HG02973 (cell line): ENCODE measurements around the gene PTGES3L.
"Not testable (repeated sequence)": the region's sequence is repeated elsewhere in the genome, so short reads cannot be mapped to it uniquely, and the experiment has no call there.

Source experiments
- ATAC-seq: cut with Tn5 transposase; IDR thresholded peaks from one replicate; pipeline ENCODE4 v1.9.1; 2021; ENCODE audit warnings: moderate library complexity; ENCODE audit not compliant: unreplicated experiment

Gene PTGES3L

GRCh38 chr17:43014649-43015542, 35.0 kb upstream of the PTGES3L start:
- no peak for ATAC-seq

GRCh38 chr17:43014020-43014648, 34.3 kb upstream of the PTGES3L start:
- no peak for ATAC-seq

GRCh38 chr17:43013296-43013695, 33.4 kb upstream of the PTGES3L start:
- no peak for ATAC-seq

DNA sequence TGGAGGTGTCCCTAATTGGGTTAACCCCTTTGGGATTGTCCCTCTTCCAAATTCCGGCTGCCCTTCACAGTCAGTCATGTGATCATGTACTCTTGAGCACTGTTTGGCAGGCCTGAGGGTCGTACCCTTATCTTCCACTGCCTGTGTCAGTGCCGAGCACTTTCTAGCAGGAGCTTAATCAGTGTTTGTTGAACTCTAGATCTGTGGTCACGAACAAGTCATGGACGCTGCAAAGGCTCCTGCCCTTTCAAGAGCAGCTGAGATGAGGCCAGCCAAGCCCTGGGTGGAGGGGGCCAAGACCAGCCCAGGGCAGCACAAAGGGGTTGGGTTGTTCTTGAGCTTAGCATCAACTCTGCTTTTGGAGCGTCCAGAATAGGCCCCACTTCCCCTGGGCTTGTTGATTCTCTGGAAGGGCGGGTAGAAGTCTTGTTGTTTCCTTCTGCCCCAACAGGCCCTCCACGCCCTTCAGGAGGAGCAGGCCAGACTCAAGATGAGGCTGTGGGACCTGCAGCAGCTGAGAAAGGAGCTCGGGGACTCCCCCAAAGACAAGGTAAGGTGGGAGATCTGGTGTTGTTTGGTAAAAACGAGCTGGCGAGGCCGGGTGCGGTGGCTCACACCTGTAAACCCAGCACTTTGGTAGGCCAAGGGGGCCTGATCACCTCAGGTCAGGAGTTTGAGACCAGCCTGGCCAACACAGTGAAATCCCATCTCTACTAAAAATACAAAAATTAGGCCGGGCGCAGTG, 32.0 kb upstream of the PTGES3L start:
- ATAC-seq: no peak

DNA sequence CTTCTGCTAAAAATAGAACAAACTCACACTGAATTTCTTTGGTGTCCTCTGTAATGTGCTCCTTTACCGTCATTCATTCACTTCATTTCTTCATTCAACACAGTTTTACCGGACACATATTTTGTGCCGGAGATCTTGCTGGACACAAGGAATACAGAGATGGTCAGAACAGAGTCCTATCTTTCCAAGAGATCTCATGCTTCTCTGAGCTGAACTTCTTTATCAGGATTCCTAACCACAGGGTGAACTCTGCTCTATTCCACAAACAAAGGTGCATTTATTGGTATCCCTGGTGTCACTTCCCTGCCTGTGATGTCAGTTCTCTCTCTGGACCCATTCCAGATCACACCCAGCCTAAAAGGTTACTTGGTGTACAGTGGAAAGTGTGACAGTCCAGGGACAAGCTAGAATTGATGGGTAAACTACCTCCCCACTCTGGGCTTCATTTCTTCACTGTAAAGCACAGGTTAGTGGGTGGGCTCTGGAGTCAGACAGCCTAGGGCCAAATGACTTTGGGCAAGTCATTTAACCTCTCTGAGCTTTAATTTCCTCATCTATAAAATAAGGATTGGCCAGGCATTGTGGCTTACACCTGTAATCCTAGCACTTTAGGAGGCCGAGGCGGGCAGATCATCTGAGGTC, 30.9 kb upstream of the PTGES3L start:
- ATAC-seq: no peak

GRCh38 chr17:43006639-43007551, 27.0 kb upstream of the PTGES3L start, which contains the start of gene IFI35:
IFI35 (plus strand) TSS chr17:43006784; CDS start chr17:43006948, 164 bp downstream.
- no peak for ATAC-seq

DNA sequence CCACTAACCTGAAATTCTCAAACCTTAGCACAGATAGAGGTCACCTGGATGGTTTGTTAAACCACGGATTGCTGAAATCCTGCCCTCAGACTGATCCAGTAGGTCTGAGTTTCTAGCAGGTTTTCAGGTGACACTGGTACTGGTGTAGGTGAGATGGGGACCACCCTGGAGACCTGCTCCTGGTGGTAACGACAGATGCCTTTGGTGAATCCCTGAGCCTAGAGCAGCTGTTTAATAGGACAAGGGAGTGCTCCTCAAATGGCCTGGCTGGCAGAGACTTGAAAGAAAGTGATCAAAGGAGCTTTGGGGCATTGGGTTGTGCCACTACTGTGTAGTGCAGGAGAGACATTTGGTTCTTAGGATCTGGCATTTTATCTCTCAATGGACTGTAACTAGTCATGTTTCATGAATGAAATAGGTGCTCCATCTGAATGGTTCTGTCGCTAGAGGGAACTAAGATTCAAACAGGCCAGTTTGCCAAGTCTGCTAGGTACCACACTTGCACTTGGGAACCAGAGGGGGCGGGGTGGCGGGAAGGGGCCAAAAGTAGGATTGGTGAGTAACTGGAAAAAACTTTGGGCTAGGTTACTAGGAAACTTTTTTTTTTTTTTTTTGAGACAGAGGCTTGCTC, 23.8 kb upstream of the PTGES3L start:
- ATAC-seq: no peak

DNA sequence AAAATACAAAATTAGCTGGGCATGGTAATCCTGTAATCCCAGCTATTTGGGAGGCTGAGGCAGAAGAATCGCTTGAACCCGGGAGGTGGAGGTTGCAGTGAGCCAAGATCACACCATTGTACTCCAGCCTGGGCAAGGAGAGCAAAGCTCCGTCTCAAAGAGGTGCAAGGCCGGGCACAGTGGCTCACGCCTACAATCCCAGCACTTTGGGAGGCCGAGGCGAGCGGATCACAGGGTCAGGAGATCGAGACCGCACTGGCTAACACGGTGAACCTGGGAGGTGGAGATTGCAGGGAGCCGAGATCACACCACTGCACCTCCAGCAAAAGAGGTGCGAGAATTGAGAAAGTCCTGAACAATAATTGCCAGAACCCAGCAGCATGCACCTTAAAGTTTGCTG, 21.0 kb upstream of the PTGES3L start:
- not testable (repeated sequence) for ATAC-seq

DNA sequence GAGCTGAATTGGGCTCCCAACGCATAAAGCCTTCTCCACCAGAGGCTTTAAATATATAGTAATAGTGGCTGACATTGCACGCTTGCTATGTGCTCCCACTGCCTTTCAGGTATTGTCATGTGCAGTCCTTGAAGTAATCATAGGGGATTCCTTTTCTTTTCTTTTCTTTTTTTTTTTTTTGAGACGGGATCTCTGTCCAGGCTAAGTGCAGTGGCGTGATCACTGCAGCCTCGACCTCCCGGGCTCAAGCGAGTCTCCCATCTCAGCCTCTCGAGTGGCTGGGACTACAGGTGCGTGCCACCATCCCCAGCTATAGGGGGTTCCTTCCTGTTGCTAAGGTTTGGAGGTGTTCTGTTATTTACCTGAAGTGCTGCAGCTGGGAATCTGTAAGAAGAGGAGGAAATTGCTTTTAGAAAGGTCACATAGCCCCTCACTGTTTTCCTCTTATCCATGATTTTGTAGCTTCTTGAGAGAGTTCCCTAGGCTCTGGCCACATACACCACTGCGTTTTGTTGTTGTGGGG, 19.2 kb upstream of the PTGES3L start:
- no peak for ATAC-seq

DNA sequence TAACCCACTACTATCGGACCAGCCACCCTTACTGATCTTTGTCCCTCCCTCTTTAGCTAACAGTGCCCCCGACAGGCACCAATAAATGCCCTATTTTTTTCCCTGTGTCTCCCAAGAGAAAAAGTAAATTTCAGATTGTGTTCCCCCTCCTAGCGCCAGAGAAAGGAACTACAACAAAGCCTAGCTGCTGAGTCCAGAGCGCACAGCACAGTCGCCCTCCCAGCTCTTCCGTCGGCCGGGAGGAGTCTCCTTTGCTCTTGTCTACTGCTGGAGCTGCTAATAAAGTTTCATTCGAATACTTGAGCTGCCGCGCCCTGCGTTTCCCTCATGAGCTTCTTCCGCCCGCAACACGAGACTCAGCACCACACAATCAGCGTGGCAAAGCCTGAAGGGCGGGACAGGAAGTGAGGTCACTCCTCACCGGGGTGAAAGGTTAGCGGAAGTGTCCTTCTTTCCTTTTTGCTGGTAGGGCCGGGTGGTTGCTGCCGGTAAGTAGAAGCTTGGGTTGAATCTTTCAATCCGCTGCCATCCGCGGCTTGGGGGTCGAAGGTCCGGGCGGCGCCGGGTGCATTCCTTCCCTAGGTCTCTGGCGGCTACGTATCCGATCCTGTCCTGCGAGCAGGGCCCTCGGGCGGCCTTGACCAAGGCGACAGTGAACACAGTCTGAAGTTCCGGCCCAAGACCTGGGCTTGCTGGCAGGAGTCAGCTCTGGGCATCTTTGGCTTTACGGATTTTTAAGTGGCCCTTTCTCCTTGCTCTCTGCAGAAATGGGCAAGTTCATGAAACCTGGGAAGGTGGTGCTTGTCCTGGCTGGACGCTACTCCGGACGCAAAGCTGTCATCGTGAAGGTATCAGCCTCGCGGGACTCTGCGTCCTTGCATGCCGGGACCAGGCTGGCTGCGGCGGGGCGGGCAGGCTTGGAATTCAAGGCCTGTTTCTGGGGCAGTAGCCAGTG, 18.4 kb upstream of the PTGES3L start, which contains the start of gene RPL27:
TSS of gene RPL27 (plus strand) at position 436 of the 955 bp plus-strand sequence. CDS start at position 768, 332 bp downstream.
- peak; percentile 80 for ATAC-seq

DNA sequence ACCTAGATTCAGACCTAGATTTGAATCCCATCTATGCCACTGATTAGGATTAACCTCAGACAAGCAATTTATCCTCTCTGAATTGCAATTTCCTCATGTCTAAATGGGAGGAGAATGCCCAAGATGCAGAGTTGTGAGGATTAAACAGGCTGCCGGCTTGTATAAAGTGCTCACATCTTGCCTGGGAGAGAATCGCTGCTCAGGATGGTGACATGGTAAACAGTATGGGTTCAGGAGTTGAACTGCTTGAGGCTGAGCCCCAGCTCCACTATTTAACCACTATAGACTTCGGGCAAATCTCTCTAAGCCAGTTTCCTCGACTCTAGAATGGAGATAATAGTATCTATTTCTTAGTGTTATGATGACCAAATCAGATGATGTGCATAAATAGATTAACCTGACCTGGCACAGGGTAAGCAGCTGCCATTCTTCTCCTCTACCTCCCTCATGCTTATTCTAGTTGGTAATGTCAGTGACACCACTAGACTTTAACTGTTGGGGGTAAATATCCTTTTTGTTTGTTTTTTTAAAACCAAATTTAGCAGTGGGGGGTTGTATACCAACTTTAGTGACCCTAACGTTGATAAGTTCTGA, 17.6 kb upstream of the PTGES3L start:
- no peak for ATAC-seq

- ATAC-seq: not testable (repeated sequence)
Measured at GRCh38 chr17:42993913-42994312, 14.0 kb upstream of the PTGES3L start.

- no peak for ATAC-seq
Measured at GRCh38 chr17:42992872-42993271, 13.0 kb upstream of the PTGES3L start.

GRCh38 chr17:42991471-42991870, 11.6 kb upstream of the PTGES3L start:
- ATAC-seq: no peak

- no peak for ATAC-seq
Measured at GRCh38 chr17:42989726-42990652, 10.1 kb upstream of the PTGES3L start.

GRCh38 chr17:42989141-42989540, 9.3 kb upstream of the PTGES3L start:
- no peak for ATAC-seq
